Right hindlimb (tissue), 1 donor: ENCODE data around the gene CRTC2.
A peak's percentile ranks its signal among the peaks of the same experiment; 100 is the strongest.

Source experiments
- DNase-seq: peaks from one replicate; pipeline ENCODE4 v3.0.0-alpha.2; 2018

Gene CRTC2

GRCh38 chr1:153945795-153946621 lies 12.4 kb downstream of the CRTC2 start:
- DNase-seq: peak; percentile 76

DNA sequence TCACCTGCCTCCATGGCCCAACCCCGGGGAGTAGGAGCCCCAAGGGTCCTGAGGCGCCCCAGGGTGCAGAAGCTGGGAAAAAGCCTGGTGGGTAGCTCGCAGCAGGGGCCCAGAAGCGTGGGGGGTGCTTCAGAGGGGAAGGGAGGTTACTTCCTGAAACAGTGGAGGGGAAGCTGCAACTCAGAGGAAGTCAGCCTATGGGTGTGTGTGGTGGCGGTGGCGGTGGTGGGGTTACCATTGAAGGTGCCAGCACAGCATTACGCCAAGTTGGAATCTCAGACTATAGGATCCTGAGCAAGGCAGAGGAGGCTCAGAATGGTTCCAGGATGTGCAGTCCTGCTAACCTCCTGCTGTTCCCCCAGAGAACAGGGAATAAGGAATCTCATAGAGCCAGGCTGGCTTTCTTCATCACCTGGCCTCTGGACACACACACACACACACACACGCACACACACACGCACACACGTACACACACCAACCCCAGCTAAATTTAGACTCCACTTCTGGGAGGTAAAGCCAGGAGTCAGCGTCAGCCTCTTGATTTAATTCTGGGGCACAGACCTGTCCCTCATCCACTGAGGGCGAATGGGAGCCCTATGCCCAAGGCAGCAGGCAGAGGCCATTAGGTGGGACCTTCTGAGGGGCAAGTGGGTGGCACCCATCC lies 13.1 kb downstream of the CRTC2 start:
- DNase-seq: no peak

- no peak for DNase-seq
Observed at GRCh38 chr1:153944827-153945117, 13.6 kb downstream of the CRTC2 start.

GRCh38 chr1:153944005-153944826 lies 14.2 kb downstream of the CRTC2 start:
- no peak for DNase-seq

DNA sequence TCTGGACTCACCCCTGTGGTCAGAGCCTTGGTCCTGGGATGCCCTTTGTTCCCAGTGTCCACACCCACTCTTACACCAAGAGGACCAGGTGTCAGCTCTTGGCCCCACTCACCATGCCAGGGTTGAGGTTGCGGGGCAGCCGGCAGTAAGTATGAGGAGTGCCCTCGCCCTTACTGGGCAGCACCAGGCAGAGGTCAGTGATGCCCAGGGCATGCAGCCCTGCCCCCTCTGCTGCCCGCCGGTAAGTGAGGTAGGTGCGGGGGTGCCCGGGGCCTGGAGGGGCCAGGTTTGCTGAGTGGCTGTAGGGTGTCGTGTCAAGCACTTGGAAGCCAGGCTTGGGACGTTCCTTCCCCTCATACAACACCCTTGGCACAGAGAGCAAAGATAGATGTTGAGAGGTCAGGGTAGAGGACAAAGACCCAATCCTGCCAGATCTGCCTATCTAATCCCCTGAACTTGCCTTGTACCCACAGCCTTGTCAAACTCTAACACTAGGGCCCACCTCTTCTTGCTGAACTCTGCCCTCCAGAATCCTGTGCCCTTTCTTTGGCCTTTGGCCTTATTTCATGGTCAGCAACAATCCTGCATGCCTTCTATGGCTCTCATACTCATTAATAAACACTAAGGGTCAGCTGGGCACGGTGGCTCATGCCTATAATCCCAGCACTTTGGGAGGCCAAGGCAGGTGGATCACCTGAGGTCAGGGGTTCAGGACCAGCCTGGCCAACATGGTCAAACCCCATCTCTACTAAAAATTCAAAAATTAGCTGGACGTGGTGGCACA lies 15.5 kb downstream of the CRTC2 start:
- no peak for DNase-seq

DNA sequence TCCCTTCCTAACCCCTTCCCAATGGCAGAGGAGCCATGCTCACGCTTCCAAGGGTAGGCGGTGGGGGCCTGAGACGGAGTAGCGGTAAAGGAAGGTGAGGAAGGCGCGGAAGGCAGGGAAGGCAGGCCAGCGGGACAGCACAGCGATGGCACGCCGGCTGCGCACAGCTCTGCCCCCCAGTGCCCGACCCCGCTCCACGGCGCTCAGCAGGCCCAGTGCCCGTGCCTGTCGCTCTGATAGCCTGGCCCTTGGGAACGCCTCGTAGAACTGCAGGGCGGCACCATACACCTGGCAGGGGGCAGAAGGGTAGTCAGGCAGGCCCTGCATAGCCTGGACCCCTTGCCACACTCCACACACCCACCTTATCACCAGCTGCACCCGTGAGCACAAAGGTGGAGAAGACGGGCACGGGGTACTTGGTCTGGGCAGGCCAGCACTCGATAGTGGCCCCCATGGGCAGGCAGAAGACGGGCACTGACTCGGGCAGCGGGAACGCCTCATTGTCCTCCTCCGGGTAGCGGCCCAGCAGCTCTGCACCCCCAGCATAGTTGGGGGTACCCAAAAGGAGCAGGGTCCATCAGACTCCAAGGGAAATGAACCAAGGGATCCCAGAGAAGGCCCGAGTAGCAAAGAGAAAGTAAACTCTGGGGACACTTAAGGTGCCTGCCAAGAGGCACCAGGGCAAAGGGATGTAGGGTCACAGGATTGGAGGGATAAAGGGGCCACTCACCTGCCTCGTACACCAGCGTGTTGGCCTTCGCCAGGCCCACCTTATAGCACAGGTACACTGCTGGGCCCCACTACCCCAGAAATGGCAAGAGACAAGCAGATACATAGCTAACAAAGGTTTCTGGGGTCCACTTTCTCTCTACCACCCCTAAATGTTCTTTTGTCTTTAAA lies 16.3 kb downstream of the CRTC2 start:
- DNase-seq: no peak

GRCh38 chr1:153940756-153941155 lies 17.7 kb downstream of the CRTC2 start:
- DNase-seq: no peak

DNA sequence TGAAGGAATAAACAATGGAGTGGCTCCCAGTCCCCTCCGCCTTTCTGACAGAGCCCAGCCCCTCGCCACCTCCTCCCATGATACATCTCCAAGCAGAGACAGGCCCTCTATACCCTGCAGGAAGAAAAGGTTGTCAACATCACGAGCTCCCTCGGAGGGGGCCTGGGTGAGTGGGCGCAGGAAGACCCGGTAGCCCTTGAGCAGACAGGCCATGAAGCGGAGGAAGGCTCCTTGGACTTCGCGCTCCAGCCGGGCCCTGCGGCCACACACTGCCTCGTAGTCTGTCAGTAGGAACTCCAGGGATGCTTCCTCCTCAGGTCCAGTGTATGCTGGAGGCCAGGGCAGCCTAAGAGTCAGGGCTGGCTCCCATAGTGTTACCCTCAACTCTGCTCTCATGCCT lies 18.9 kb downstream of the CRTC2 start:
- DNase-seq: no peak

- no peak for DNase-seq
Observed at GRCh38 chr1:153938996-153939395, 19.4 kb downstream of the CRTC2 start.

- DNase-seq: no peak
Observed at GRCh38 chr1:153937331-153937730, 21.1 kb downstream of the CRTC2 start.

DNA sequence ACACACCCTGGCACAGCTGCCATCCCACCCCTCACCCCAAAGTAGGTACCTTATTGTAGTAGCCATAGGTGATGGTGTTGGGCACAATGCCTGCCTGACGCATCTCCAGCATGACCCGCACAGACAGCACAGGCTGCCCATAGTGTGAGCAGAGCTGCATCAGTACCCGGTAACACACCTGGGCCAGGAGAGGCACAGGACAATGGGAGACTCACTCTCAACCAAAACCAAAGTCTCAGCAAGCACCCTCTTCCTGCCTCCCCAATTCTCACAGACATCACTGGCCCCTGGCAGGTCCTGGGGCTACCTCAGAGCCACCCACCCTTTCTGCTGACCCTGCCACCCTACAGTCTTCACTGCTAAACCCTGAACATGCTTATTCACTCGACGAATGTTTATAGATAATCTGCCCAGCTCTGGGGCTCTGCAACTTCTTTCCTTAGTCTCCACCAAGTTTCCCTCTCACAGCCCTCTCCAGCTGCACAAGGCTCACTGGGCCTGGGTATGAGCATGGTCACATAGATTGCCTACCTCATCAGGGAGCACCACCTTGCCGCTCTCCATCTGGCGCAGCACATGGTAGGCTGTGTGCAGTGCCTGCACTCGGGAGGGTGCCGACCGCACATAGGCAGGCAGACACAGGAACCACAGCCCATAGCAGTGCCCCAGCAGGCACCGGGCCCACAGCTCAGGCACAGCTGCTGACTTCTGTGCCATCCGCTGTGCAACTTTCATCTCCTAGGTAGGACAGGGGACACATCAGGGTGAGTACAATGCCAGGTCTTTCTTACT lies 22.2 kb downstream of the CRTC2 start:
- no peak for DNase-seq

GRCh38 chr1:153934746-153935145 lies 23.7 kb downstream of the CRTC2 start:
- no peak for DNase-seq

GRCh38 chr1:153933955-153934354 lies 24.5 kb downstream of the CRTC2 start:
- no peak for DNase-seq

GRCh38 chr1:153933430-153933829 lies 25.0 kb downstream of the CRTC2 start:
- DNase-seq: no peak

GRCh38 chr1:153932156-153933131 lies 26.0 kb downstream of the CRTC2 start:
- DNase-seq: no peak

DNA sequence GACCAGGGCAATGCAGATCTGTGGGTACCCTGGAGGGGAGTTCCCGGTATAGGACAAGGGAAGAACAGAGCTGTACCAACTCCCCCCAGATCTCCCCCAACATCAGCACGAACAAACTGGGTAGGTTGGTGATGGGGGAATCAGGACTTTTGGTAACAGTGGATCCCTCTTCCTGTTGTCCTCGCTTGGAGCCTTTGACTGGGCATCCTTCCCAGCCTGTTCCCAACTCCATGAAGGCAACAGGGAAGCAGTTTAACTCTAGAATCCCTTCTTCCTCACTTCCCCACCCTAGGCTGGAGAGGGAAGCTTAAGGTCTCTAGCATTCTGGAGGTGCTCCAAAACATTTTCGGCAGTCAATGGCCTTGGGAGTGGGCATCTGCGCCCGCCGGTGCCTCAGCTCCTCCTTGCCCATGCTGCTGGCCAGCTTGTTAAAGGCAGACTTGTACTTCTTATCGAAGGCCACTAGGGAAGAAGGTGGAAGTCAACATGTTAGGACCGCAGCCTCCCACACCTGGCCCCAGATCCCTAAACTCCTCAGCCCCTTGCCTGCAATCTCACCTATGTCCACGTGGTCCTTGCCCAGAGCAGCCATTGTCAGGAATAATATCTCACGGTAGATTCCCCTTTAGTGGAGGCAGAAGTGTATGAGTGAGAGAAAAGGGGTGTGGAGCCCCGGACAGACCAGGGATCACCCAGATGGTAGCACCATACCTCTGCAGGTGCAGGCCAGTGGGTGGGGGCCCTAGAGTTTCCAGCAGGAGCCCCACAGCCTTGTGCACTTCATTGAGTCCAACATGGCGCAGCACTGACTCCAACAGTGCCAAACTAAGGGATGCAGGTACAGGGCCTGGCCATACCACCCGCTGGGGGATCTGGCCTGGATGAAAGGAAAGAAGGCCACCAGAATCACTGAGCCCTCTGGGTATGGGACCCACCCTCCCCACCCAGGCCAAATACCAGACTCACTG lies 28.1 kb downstream of the CRTC2 start:
- no peak for DNase-seq

GRCh38 chr1:153929426-153929825 lies 29.0 kb downstream of the CRTC2 start:
- DNase-seq: no peak

GRCh38 chr1:153928791-153929341 lies 29.5 kb downstream of the CRTC2 start:
- DNase-seq: no peak
